ENCODE measurements around the gene KTN1. TPM values are rescaled to one million over a fixed set of nuclear protein-coding genes. Genes with fewer than 3 reads are reported as not detected.

The KTN1 gene
- polyA plus RNA-seq, 3 donors = 4.6 to 31.4 (median 17.9) TPM

- H3K27ac ChIP-seq (ENCODE audit: low read depth in 1 of 2, low read length in 2 of 2) = no peak overlapping the region
- H3K36me3 ChIP-seq (replicated peaks in 1 of 2; ENCODE audit: control insufficient read depth in 1 of 2, insufficient read depth in 2 of 2, low read length in 2 of 2) = no peaks in the 10 kb centered on the region
- no peaks in the 10 kb centered on the region for H3K4me1 ChIP-seq (ENCODE audit: control insufficient read depth in 1 of 2, insufficient read depth in 2 of 2, low read length in 2 of 2)
- H3K9ac ChIP-seq (ENCODE audit: insufficient read depth, low read length, poor library complexity, severe bottlenecking) = no peak overlapping the region
- H2AFZ ChIP-seq (ENCODE audit: insufficient read depth, low read depth, low read length, poor library complexity, severe bottlenecking) = no peak overlapping the region
- peaks cover 0 to 2% (median 0%) of the 10 kb centered on the region in 3 donors for H3K27me3 Mint-ChIP-seq (ENCODE audit: low read depth in 3 of 3)
- peaks cover 0 to 2% of the 10 kb centered on the region in 2 donors for H3K9me3 ChIP-seq (replicated peaks in 1 of 2; ENCODE audit: control insufficient read depth in 1 of 2, insufficient read depth in 1 of 2, low read length in 2 of 2)
- intact Hi-C loops (cut with micrococcal nuclease) = no loop called here
- no peaks in the 10 kb centered on the region for H3K36me3 Mint-ChIP-seq
- H3K4me2 ChIP-seq (replicated peaks; ENCODE audit: extremely low read depth, low read length, poor library complexity, severe bottlenecking) = no peak overlapping the region
- no peaks in the 10 kb centered on the region for H3K79me2 ChIP-seq (ENCODE audit: insufficient read depth, low read length)
- H3K27me3 ChIP-seq (ENCODE audit: control insufficient read depth in 2 of 2, insufficient read depth in 2 of 2, low read length in 2 of 2) = no peaks in the 10 kb centered on the region
- peaks cover 0 to 8% (median 2%) of the 10 kb centered on the region in 7 donors for H3K9me3 Mint-ChIP-seq
- H3K4me3 ChIP-seq (replicated peaks in 1 of 3; ENCODE audit: low read depth in 2 of 3, low read length in 3 of 3) = no peak overlapping the region
- no peak for TF ChIP-seq CTCF (IDR thresholded peaks at IDR 0.05)
- no peaks in the 10 kb centered on the region for H3K4me1 Mint-ChIP-seq
- no peaks in the 10 kb centered on the region for H4K20me1 ChIP-seq (ENCODE audit: insufficient read depth, low read length)
- no peak overlapping the region for H3K4me3 Mint-ChIP-seq
- no peak overlapping the region for H3K27ac Mint-ChIP-seq
- DNase-seq = no peak
Observed at GRCh38 chr14:55537782-55538181, 42.2 kb upstream of the KTN1 start.

GRCh38 chr14:55539975-55540374 is 40.0 kb upstream of the KTN1 start:
- no peak overlapping the region for H3K27ac Mint-ChIP-seq
- Histone ChIP-seq H3K27ac (ENCODE audit: low read depth in 1 of 2, low read length in 2 of 2) (no peak overlapping the region), H3K4me1 (ENCODE audit: control insufficient read depth in 1 of 2, insufficient read depth in 2 of 2, low read length in 2 of 2) (no peaks in the 10 kb centered on the region), H4K20me1 (ENCODE audit: insufficient read depth, low read length) (no peaks in the 10 kb centered on the region), H3K36me3 (replicated peaks in 1 of 2; ENCODE audit: control insufficient read depth in 1 of 2, insufficient read depth in 2 of 2, low read length in 2 of 2) (no peaks in the 10 kb centered on the region), H3K9ac (ENCODE audit: insufficient read depth, low read length, poor library complexity, severe bottlenecking) (no peak overlapping the region), H2AFZ (ENCODE audit: insufficient read depth, low read depth, low read length, poor library complexity, severe bottlenecking) (no peak overlapping the region), H3K4me2 (replicated peaks; ENCODE audit: extremely low read depth, low read length, poor library complexity, severe bottlenecking) (no peak overlapping the region), H3K4me3 (replicated peaks in 1 of 3; ENCODE audit: low read depth in 2 of 3, low read length in 3 of 3) (no peak overlapping the region), H3K27me3 (ENCODE audit: control insufficient read depth in 2 of 2, insufficient read depth in 2 of 2, low read length in 2 of 2) (no peaks in the 10 kb centered on the region), H3K79me2 (ENCODE audit: insufficient read depth, low read length) (no peaks in the 10 kb centered on the region), H3K9me3 (replicated peaks in 1 of 2; ENCODE audit: control insufficient read depth in 1 of 2, insufficient read depth in 1 of 2, low read length in 2 of 2) (peaks cover 0 to 2% of the 10 kb centered on the region in 2 donors)
- peaks cover 1 to 2% (median 2%) of the 10 kb centered on the region in 3 donors for H3K27me3 Mint-ChIP-seq (ENCODE audit: low read depth in 3 of 3)
- no peak for TF ChIP-seq CTCF (IDR thresholded peaks at IDR 0.05)
- intact Hi-C loops (cut with micrococcal nuclease) = no loop called here
- no peak overlapping the region for H3K4me3 Mint-ChIP-seq
- no peaks in the 10 kb centered on the region for H3K36me3 Mint-ChIP-seq
- 100% methylated on average over 2 of the region's 2 CpGs for WGBS (ENCODE audit: insufficient coverage)
- no peak for DNase-seq
- no peaks in the 10 kb centered on the region for H3K4me1 Mint-ChIP-seq
- peaks cover 0 to 8% (median 2%) of the 10 kb centered on the region in 7 donors for H3K9me3 Mint-ChIP-seq

All from CD14-positive monocyte (primary cell).